ENCODE data around the gene ALDOA.

The ALDOA gene

DNA sequence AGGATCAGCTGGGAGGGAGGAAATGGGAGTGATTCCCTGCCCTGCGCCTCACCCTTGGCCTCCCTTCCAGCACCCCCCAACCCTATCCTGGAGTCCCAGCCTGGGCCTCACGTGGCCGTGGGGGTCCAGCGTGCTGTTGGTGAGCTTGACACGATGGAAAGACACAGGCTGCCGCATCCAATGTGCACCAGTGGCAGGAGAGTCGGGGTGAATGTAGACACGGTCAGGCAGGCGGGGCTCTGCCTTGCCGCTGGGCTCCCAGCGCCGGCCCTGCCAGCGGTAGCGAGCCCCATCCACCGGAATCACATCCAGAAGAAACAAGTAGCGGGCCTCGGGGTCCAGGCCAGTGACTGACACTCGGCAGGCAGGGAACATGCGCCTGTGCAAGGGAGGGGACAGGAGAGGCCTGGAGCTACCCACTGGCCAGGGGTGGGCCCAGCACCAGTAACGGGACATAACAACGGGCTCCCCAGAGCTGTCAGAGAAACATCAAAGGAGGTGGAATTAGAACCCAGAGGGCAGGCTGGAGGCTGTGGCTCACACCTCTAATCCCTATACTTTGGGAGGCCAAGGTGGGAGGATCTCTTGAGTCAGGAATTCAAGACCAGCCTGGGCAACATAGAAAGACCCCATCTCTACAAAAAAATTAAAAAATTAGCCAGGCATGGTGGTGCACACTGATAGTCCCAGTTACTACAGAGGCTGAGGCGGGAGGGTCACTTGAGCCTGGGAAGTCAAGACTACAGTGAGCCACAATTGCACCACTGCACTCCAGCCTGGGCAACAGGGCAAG lies 23.5 kb downstream of the ALDOA start:
- no peaks in the 10 kb centered on the region for H3K9me3 ChIP-seq (ENCODE audit: control insufficient read depth, low read length)
- no peak overlapping the region for H3K4me3 ChIP-seq (ENCODE audit: insufficient read depth, low read depth, low read length, poor library complexity, severe bottlenecking)
- peaks cover 16% of the 10 kb centered on the region for H3K36me3 ChIP-seq (ENCODE audit: control insufficient read depth, insufficient read depth, low read length)
- H3K27me3 ChIP-seq (replicated peaks; ENCODE audit: control insufficient read depth, insufficient read depth, low read length, poor library complexity, severe bottlenecking), result no peaks in the 10 kb centered on the region
- no peak for DNase-seq
- H3K27ac ChIP-seq (ENCODE audit: insufficient read depth, low read length, poor library complexity, severe bottlenecking), result no peak overlapping the region
- peaks cover 30% of the 10 kb centered on the region for H3K4me1 ChIP-seq (ENCODE audit: control insufficient read depth, insufficient read depth, low read length, poor library complexity, severe bottlenecking)

GRCh38 chr16:30090610-30091331 lies 25.2 kb downstream of the ALDOA start:
- H3K27me3 ChIP-seq (replicated peaks; ENCODE audit: control insufficient read depth, insufficient read depth, low read length, poor library complexity, severe bottlenecking), result no peaks in the 10 kb centered on the region
- peaks cover 42% of the 10 kb centered on the region for H3K4me1 ChIP-seq (ENCODE audit: control insufficient read depth, insufficient read depth, low read length, poor library complexity, severe bottlenecking)
- no peak for DNase-seq

DNA sequence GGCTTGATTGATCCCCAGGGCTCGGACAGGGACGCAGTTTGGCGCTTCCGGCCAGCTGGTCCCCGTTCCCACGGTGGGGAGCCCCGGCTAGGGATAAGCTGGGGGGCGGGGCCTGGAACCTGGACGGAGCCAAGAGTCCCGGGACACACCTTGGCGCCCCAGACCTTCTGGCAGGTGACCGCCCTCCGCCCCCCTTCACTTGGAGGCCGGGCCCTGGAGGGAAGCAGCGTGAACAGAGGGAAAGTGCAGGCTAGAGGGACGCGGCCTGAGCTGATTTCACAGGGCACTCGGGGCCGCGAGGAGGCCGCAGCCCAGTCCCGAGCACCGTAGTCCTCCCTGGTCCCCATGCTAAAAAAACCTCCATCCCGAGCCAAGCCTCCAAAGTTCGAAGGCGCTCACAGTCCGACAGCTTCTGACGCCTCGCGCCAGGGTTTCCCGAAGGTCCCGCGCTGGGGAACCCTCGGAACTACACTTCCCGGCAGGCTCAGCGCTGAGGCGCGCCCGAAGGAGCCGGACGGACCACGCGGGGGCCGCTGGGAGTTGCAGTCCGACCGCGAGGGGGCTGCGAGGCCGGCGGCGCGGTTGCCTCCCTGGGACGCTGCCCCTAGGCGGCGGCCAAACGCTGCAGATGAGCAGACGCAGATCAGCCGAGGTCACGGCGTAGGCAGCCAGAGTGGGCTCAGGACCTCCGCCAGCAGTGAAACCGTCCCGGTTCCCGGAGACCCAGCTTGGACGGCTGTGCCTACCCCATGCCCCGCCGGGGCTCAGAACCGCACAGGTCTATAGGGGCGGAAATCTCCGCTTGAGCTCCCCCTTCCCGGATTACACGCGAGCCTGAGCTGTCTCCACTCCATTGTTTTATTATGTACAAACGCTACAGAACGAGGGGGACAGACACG lies 26.2 kb downstream of the ALDOA start, which contains the start of gene TBX6:
TSS of gene TBX6 (minus strand) at position 451 of the 899 bp plus-strand sequence. CDS start 731 bp downstream, outside the sequence.
- H3K9me3 ChIP-seq (ENCODE audit: control insufficient read depth, low read length), result peaks cover under 1% of the 10 kb centered on the region
- H3K4me3 ChIP-seq (ENCODE audit: insufficient read depth, low read depth, low read length, poor library complexity, severe bottlenecking), result peak within 1 kb of the TSS; percentile 38
- no peaks in the 10 kb centered on the region for H3K27me3 ChIP-seq (replicated peaks; ENCODE audit: control insufficient read depth, insufficient read depth, low read length, poor library complexity, severe bottlenecking)
- H3K27ac ChIP-seq (ENCODE audit: insufficient read depth, low read length, poor library complexity, severe bottlenecking), result peak within 1 kb of the TSS; percentile 66
- DNase-seq, result peak; percentile 87 to 89 (median 87)
- peaks cover 42% of the 10 kb centered on the region for H3K4me1 ChIP-seq (ENCODE audit: control insufficient read depth, insufficient read depth, low read length, poor library complexity, severe bottlenecking)
- peaks cover 8% of the 10 kb centered on the region for H3K36me3 ChIP-seq (ENCODE audit: control insufficient read depth, insufficient read depth, low read length)

More at GRCh38 chr16:30090610-30091331, 25.2 kb downstream of the ALDOA start:
- Histone ChIP-seq H3K4me3 (ENCODE audit: insufficient read depth, low read depth, low read length, poor library complexity, severe bottlenecking) (no peak overlapping the region), H3K9me3 (ENCODE audit: control insufficient read depth, low read length) (no peaks in the 10 kb centered on the region), H3K27ac (ENCODE audit: insufficient read depth, low read length, poor library complexity, severe bottlenecking) (no peak overlapping the region), H3K36me3 (ENCODE audit: control insufficient read depth, insufficient read depth, low read length) (peaks cover 8% of the 10 kb centered on the region)

DNA sequence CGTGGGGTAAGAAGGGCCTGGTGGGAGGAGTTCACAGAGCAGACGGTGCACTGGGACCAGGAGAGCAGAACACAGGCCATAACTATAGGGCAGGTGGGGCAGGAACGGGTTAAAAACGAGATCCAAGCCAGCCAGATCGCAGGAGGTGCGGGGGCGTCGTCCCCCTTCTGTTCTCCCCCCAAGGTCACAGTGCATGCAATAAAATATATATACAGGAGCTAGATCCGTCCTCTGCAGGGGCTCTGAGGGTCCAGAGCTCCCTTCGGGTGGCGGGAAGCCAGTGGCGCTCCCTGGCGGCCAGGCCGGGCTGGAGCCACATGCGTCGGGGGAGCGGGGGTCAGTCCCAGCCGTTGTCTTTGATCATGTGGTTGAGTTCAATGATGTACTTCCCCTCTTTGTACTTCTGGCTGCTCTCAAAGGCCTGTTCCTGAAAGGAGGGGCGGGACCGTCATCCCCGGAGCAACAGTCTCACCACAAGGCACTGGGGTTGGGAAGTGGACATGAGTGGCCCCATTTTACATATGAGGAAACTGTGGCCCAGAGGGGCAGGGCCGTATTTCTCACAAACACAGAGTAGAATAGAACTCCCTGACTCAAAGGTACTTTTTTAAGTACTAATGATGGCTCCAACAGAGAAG lies 26.9 kb downstream of the ALDOA start:
- peak; percentile 58 to 68 (median 58) for DNase-seq
- peaks cover 8% of the 10 kb centered on the region for H3K9me3 ChIP-seq (ENCODE audit: control insufficient read depth, low read length)
- H3K27me3 ChIP-seq (replicated peaks; ENCODE audit: control insufficient read depth, insufficient read depth, low read length, poor library complexity, severe bottlenecking), result no peaks in the 10 kb centered on the region
- H3K36me3 ChIP-seq (ENCODE audit: control insufficient read depth, insufficient read depth, low read length), result peaks cover 8% of the 10 kb centered on the region
- peaks cover 42% of the 10 kb centered on the region for H3K4me1 ChIP-seq (ENCODE audit: control insufficient read depth, insufficient read depth, low read length, poor library complexity, severe bottlenecking)
- H3K4me3 ChIP-seq (ENCODE audit: insufficient read depth, low read depth, low read length, poor library complexity, severe bottlenecking), result peak overlapping the region; percentile 38
- H3K27ac ChIP-seq (ENCODE audit: insufficient read depth, low read length, poor library complexity, severe bottlenecking), result peak overlapping the region; percentile 66

- H3K4me3 ChIP-seq (ENCODE audit: insufficient read depth, low read depth, low read length, poor library complexity, severe bottlenecking), result peak overlapping the region; percentile 74
- peaks cover 42% of the 10 kb centered on the region for H3K4me1 ChIP-seq (ENCODE audit: control insufficient read depth, insufficient read depth, low read length, poor library complexity, severe bottlenecking)
- H3K27ac ChIP-seq (ENCODE audit: insufficient read depth, low read length, poor library complexity, severe bottlenecking), result peak overlapping the region; percentile 82
- peaks cover 20% of the 10 kb centered on the region for H3K9me3 ChIP-seq (ENCODE audit: control insufficient read depth, low read length)
- DNase-seq, result no peak
- H3K36me3 ChIP-seq (ENCODE audit: control insufficient read depth, insufficient read depth, low read length), result peaks cover 8% of the 10 kb centered on the region
- no peaks in the 10 kb centered on the region for H3K27me3 ChIP-seq (replicated peaks; ENCODE audit: control insufficient read depth, insufficient read depth, low read length, poor library complexity, severe bottlenecking)
These were observed 29.1 kb downstream of the ALDOA start for GRCh38 chr16:30094541-30095165.

- no peak for DNase-seq
- peaks cover 35% of the 10 kb centered on the region for H3K4me1 ChIP-seq (ENCODE audit: control insufficient read depth, insufficient read depth, low read length, poor library complexity, severe bottlenecking)
- H3K36me3 ChIP-seq (ENCODE audit: control insufficient read depth, insufficient read depth, low read length), result peaks cover 8% of the 10 kb centered on the region
These were observed 29.9 kb downstream of the ALDOA start for GRCh38 chr16:30095166-30096078.

GRCh38 chr16:30096105-30096861 lies 30.7 kb downstream of the ALDOA start, which contains the start of gene YPEL3:
Gene YPEL3, minus strand, starts transcription at chr16:30096213. Its CDS starts 731 bp downstream, at chr16:30095482.
- peak within 1 kb of the TSS; percentile 82 for H3K27ac ChIP-seq (ENCODE audit: insufficient read depth, low read length, poor library complexity, severe bottlenecking)
- no peaks in the 10 kb centered on the region for H3K27me3 ChIP-seq (replicated peaks; ENCODE audit: control insufficient read depth, insufficient read depth, low read length, poor library complexity, severe bottlenecking)
- peaks cover 8% of the 10 kb centered on the region for H3K36me3 ChIP-seq (ENCODE audit: control insufficient read depth, insufficient read depth, low read length)
- H3K9me3 ChIP-seq (ENCODE audit: control insufficient read depth, low read length), result peaks cover 20% of the 10 kb centered on the region
- H3K4me1 ChIP-seq (ENCODE audit: control insufficient read depth, insufficient read depth, low read length, poor library complexity, severe bottlenecking), result peaks cover 30% of the 10 kb centered on the region
- peak; percentile 81 to 85 (median 83) for DNase-seq
- H3K4me3 ChIP-seq (ENCODE audit: insufficient read depth, low read depth, low read length, poor library complexity, severe bottlenecking), result peak within 1 kb of the TSS; percentile 74

More at GRCh38 chr16:30095166-30096078, 29.9 kb downstream of the ALDOA start:
- Histone ChIP-seq H3K27ac (ENCODE audit: insufficient read depth, low read length, poor library complexity, severe bottlenecking) (peak overlapping the region; percentile 82), H3K9me3 (ENCODE audit: control insufficient read depth, low read length) (peaks cover 20% of the 10 kb centered on the region), H3K4me3 (ENCODE audit: insufficient read depth, low read depth, low read length, poor library complexity, severe bottlenecking) (peak overlapping the region; percentile 74), H3K27me3 (replicated peaks; ENCODE audit: control insufficient read depth, insufficient read depth, low read length, poor library complexity, severe bottlenecking) (no peaks in the 10 kb centered on the region)
